HCT116 (cell line): Measurements from ENCODE around the gene TMOD1.

ENCODE experiments used
- TCF7L2 ChIP-seq: IDR thresholded peaks from 2 replicates; pipeline ENCODE4 v1.7.0; 2011; ENCODE audit warnings: borderline replicate concordance, inconsistent platforms; ENCODE audit not compliant: insufficient read depth, insufficient read length; ENCODE audit errors: extremely low read depth
- ZNF274 ChIP-seq: fragments of 200-500 bp; sonication (Bioruptor generic); IDR thresholded peaks from 2 replicates; pipeline ENCODE4 v1.6.1; 2014; ENCODE audit warnings: mild to moderate bottlenecking, low read depth, low read length, inconsistent platforms
- TF ChIP-seq, protein P1 (sequence below), 3 experiments: fragments of 200-600 bp in 1 of 3; sonication (generic) in 1 of 3; IDR thresholded peaks in 2 of 3; conservative IDR thresholded peaks in 1 of 3; 2 replicates each; pipeline ENCODE4 v1.5.1; 2012 to 2017; ENCODE audit warnings: low read depth in 2 of 3, low read length in 2 of 3, antibody characterized with exemption in 1 of 3, borderline replicate concordance in 1 of 3, control low read depth in 1 of 3, mild to moderate bottlenecking in 1 of 3, mixed read lengths in 1 of 3, mixed run types in 1 of 3, moderate library complexity in 1 of 3; ENCODE audit not compliant: insufficient read depth in 1 of 3
- TF ChIP-seq, protein P2 (sequence below): IDR thresholded peaks from 2 replicates; pipeline ENCODE4 v1.6.1; 2012; ENCODE audit warnings: low read depth

DNA sequence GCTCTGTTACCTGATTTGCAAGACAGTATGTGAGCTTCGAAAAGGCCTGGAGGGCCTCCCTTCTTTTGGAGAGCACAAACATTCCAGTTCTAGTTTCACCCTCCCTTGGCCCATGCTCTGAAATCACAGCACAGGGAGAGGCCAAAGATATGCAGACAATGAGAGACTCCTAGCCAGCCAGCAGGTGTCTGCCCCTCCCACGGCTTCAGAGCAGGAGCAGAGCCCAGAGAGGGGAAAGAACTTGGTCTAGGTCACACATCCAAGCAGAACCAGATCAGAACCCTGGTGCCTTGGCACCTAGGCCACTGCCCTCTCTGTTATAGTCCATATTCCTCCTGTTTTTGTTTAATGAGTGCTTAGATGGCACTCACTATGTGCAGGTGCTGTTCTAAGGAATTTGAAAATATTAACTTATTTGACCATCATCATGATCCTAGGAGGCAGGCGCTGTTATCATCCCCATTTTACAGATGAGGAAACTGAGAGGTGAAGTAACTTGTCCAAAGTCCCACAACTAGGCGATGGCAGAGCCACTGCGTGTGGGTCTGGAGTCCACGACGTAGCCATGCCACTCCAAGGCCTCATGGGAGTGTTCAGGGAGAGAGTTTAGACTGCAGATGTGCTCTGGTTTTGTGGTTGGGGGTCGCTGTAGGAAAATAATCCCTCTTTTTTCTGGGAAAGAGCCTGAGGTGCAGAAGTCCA is 27.2 kb downstream of the TMOD1 start:
- TF ChIP-seq, protein P1, sequence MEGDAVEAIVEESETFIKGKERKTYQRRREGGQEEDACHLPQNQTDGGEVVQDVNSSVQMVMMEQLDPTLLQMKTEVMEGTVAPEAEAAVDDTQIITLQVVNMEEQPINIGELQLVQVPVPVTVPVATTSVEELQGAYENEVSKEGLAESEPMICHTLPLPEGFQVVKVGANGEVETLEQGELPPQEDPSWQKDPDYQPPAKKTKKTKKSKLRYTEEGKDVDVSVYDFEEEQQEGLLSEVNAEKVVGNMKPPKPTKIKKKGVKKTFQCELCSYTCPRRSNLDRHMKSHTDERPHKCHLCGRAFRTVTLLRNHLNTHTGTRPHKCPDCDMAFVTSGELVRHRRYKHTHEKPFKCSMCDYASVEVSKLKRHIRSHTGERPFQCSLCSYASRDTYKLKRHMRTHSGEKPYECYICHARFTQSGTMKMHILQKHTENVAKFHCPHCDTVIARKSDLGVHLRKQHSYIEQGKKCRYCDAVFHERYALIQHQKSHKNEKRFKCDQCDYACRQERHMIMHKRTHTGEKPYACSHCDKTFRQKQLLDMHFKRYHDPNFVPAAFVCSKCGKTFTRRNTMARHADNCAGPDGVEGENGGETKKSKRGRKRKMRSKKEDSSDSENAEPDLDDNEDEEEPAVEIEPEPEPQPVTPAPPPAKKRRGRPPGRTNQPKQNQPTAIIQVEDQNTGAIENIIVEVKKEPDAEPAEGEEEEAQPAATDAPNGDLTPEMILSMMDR (IDR thresholded peaks at IDR 0.05 in 2 of 3, conservative IDR thresholded peaks at IDR 0.05 in 1 of 3; ENCODE audit: borderline replicate concordance in 1 of 3, insufficient read depth in 1 of 3, low read depth in 2 of 3, low read length in 2 of 3): no peak
- TF ChIP-seq, protein P2, sequence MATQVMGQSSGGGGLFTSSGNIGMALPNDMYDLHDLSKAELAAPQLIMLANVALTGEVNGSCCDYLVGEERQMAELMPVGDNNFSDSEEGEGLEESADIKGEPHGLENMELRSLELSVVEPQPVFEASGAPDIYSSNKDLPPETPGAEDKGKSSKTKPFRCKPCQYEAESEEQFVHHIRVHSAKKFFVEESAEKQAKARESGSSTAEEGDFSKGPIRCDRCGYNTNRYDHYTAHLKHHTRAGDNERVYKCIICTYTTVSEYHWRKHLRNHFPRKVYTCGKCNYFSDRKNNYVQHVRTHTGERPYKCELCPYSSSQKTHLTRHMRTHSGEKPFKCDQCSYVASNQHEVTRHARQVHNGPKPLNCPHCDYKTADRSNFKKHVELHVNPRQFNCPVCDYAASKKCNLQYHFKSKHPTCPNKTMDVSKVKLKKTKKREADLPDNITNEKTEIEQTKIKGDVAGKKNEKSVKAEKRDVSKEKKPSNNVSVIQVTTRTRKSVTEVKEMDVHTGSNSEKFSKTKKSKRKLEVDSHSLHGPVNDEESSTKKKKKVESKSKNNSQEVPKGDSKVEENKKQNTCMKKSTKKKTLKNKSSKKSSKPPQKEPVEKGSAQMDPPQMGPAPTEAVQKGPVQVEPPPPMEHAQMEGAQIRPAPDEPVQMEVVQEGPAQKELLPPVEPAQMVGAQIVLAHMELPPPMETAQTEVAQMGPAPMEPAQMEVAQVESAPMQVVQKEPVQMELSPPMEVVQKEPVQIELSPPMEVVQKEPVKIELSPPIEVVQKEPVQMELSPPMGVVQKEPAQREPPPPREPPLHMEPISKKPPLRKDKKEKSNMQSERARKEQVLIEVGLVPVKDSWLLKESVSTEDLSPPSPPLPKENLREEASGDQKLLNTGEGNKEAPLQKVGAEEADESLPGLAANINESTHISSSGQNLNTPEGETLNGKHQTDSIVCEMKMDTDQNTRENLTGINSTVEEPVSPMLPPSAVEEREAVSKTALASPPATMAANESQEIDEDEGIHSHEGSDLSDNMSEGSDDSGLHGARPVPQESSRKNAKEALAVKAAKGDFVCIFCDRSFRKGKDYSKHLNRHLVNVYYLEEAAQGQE: no peak
- TF ChIP-seq ZNF274 (no peak), TCF7L2 (no peak)
